SU-DHL-6 (cell line): ENCODE measurements around the gene MSH4.

ENCODE experiments used
- H2AFZ ChIP-seq: fragments of 200-600 bp; sonication (generic); 2 replicates; pipeline ENCODE4 v1.6.1; 2014; ENCODE audit warnings: low read depth, mild to moderate bottlenecking, moderate library complexity, mixed read lengths, antibody characterized with exemption, low read length; ENCODE audit not compliant: severe bottlenecking
- H3F3A ChIP-seq: fragments of 200-600 bp; shearing (Covaris generic); 2 replicates; pipeline ENCODE4 v1.6.0; 2016; ENCODE audit warnings: antibody characterized with exemption, mild to moderate bottlenecking; ENCODE audit not compliant: insufficient read depth
- H3K27ac ChIP-seq: fragments of 200-600 bp; sonication (generic); 2 replicates; pipeline ENCODE4 v1.5.1; 2016; ENCODE audit warnings: low read depth, mild to moderate bottlenecking, low read length, moderate library complexity, mixed read lengths
- H3K27me3 ChIP-seq: fragments of 200-600 bp; sonication (generic), shearing (Covaris generic); 2 replicates; pipeline ENCODE4 v1.6.0; 2014; ENCODE audit warnings: mild to moderate bottlenecking, low read length
- H3K36me3 ChIP-seq: fragments of 200-600 bp; sonication (generic); 2 replicates; pipeline ENCODE4 v1.6.1; 2014; ENCODE audit warnings: mild to moderate bottlenecking, low read length, mixed read lengths
- H3K4me2 ChIP-seq: fragments of 300-600, 200-600 bp; shearing (Covaris generic), sonication (generic); 2 replicates; pipeline ENCODE4 v1.6.0; 2014; ENCODE audit warnings: low read length, low read depth, mild to moderate bottlenecking; ENCODE audit not compliant: poor library complexity, severe bottlenecking
- H3K4me3 ChIP-seq: fragments of 200-600 bp; sonication (generic); 2 replicates; pipeline ENCODE4 v1.5.1; 2014; ENCODE audit warnings: antibody characterized with exemption, low read length, mild to moderate bottlenecking, mixed read lengths; ENCODE audit not compliant: insufficient read depth, poor library complexity, severe bottlenecking
- H3K79me2 ChIP-seq: fragments of 200-600 bp; sonication (generic); 2 replicates; pipeline ENCODE4 v1.6.1; 2014; ENCODE audit warnings: mild to moderate bottlenecking, low read length, moderate library complexity; ENCODE audit not compliant: insufficient read depth
- H3K9ac ChIP-seq: fragments of 200-600 bp; sonication (generic); 2 replicates; pipeline ENCODE4 v1.7.0; 2014; ENCODE audit warnings: mild to moderate bottlenecking, low read length
- H3K9me2 ChIP-seq: fragments of 200-600 bp; sonication (generic); replicated peaks from 2 replicates; pipeline ENCODE4 v1.6.1; 2014; ENCODE audit warnings: low read length; ENCODE audit not compliant: insufficient read depth
- H3K9me3 ChIP-seq: fragments of 200-600 bp; sonication (generic); 2 replicates; pipeline ENCODE4 v1.6.1; 2014; ENCODE audit warnings: low read length, mixed read lengths; ENCODE audit not compliant: insufficient read depth
- H4K20me1 ChIP-seq: fragments of 200-600 bp; sonication (generic); 2 replicates; pipeline ENCODE4 v1.6.1; 2014; ENCODE audit warnings: low read depth, mild to moderate bottlenecking, antibody characterized with exemption, low read length, moderate library complexity, mixed read lengths
- CTCF ChIP-seq: fragments of 200-600 bp; sonication (generic); IDR thresholded peaks from one replicate; pipeline ENCODE4 v1.5.1; 2017; ENCODE audit warnings: antibody characterized with exemption, mild to moderate bottlenecking, low read length, moderate library complexity; ENCODE audit not compliant: insufficient read depth, poor library complexity, severe bottlenecking
- EZH2phosphoT487 ChIP-seq: fragments of 200-600 bp; sonication (generic), shearing (Covaris generic); conservative IDR thresholded peaks from 2 replicates; pipeline ENCODE4 v1.6.1; 2018; ENCODE audit warnings: mild to moderate bottlenecking, antibody characterized with exemption, low read length, moderate library complexity, mixed read lengths

Gene MSH4

GRCh38 chr1:75855010-75855409 is 58.3 kb downstream of the MSH4 start:
- Histone ChIP-seq H3K9me3 (no peaks in the 10 kb centered on the region), H3K9me2 (no peaks in the 10 kb centered on the region), H2AFZ (no peak overlapping the region), H3F3A (no peaks in the 10 kb centered on the region), H3K27me3 (no peaks in the 10 kb centered on the region), H3K79me2 (no peaks in the 10 kb centered on the region), H3K27ac (no peak overlapping the region), H3K36me3 (no peaks in the 10 kb centered on the region), H3K9ac (no peak overlapping the region), H3K4me2 (no peak overlapping the region), H4K20me1 (no peaks in the 10 kb centered on the region), H3K4me3 (no peak overlapping the region)
- TF ChIP-seq CTCF = no peak
- no peak for TF ChIP-seq EZH2phosphoT487

- Histone ChIP-seq H3K4me3 (no peak overlapping the region), H3F3A (no peaks in the 10 kb centered on the region), H4K20me1 (no peaks in the 10 kb centered on the region)
Observed at GRCh38 chr1:75855734-75856133, 59.1 kb downstream of the MSH4 start.

GRCh38 chr1:75861831-75862230 is 65.1 kb downstream of the MSH4 start:
- H3K9me2 ChIP-seq = no peaks in the 10 kb centered on the region
- no peaks in the 10 kb centered on the region for H3K36me3 ChIP-seq
- no peak overlapping the region for H3K27ac ChIP-seq
- H3K27me3 ChIP-seq = no peaks in the 10 kb centered on the region
- TF ChIP-seq EZH2phosphoT487 = no peak
- TF ChIP-seq CTCF = no peak
- no peak overlapping the region for H3K4me3 ChIP-seq
- H3K9me3 ChIP-seq = no peaks in the 10 kb centered on the region
- H3F3A ChIP-seq = no peaks in the 10 kb centered on the region
- H3K4me2 ChIP-seq = no peak overlapping the region
- H3K9ac ChIP-seq = no peak overlapping the region
- no peaks in the 10 kb centered on the region for H3K79me2 ChIP-seq
- no peaks in the 10 kb centered on the region for H4K20me1 ChIP-seq
- no peak overlapping the region for H2AFZ ChIP-seq

More at GRCh38 chr1:75855734-75856133, 59.1 kb downstream of the MSH4 start:
- Histone ChIP-seq H3K9me3 (no peaks in the 10 kb centered on the region), H3K27ac (no peak overlapping the region), H3K79me2 (no peaks in the 10 kb centered on the region), H3K27me3 (no peaks in the 10 kb centered on the region), H3K4me2 (no peak overlapping the region), H3K9ac (no peak overlapping the region), H3K36me3 (no peaks in the 10 kb centered on the region), H2AFZ (no peak overlapping the region), H3K9me2 (no peaks in the 10 kb centered on the region)
- TF ChIP-seq EZH2phosphoT487 (no peak), CTCF (no peak)

GRCh38 chr1:75870951-75871350 is 74.3 kb downstream of the MSH4 start:
- Histone ChIP-seq H3K9me3 (no peaks in the 10 kb centered on the region), H3K79me2 (no peaks in the 10 kb centered on the region), H3K4me3 (no peak overlapping the region), H2AFZ (no peak overlapping the region), H3F3A (no peaks in the 10 kb centered on the region), H3K4me2 (no peak overlapping the region), H4K20me1 (no peaks in the 10 kb centered on the region), H3K9me2 (no peaks in the 10 kb centered on the region), H3K9ac (no peak overlapping the region), H3K27ac (no peak overlapping the region), H3K27me3 (no peaks in the 10 kb centered on the region), H3K36me3 (no peaks in the 10 kb centered on the region)
- TF ChIP-seq EZH2phosphoT487 (no peak), CTCF (no peak)
